ENCODE measurements around the gene RAPGEF6. TPM values are rescaled to one million over a fixed set of nuclear protein-coding genes. Genes with fewer than 3 reads are reported as not detected.

The RAPGEF6 gene
- total and polyA plus RNA-seq, 4 donors, result 2.1 to 26.6 (median 15.1) TPM

- intact Hi-C loops (cut with DNase I), result no loop called here
- Histone ChIP-seq H3K4me3 (ENCODE audit: low read length in 2 of 2) (no peak overlapping the region), H3K36me3 (ENCODE audit: control insufficient read depth in 1 of 2, insufficient read depth in 2 of 2, low read length in 1 of 2) (no peaks in the 10 kb centered on the region), H3K9me3 (ENCODE audit: control insufficient read depth, low read length) (no peaks in the 10 kb centered on the region), H3K4me1 (ENCODE audit: control insufficient read depth in 1 of 2, insufficient read depth in 2 of 2, low read length in 2 of 2) (no peaks in the 10 kb centered on the region), H3K27ac (ENCODE audit: low read depth in 1 of 2, low read length in 2 of 2) (no peak overlapping the region), H3K27me3 (ENCODE audit: control insufficient read depth in 1 of 2, insufficient read depth in 2 of 2, low read length in 1 of 2) (no peaks in the 10 kb centered on the region)
- 38 to 40% methylated on average over 2 of the region's 2 CpGs for WGBS, 2 donors
- no peak for ATAC-seq (ENCODE audit: low FRiP score)
- no peak for DNase-seq
Measured at GRCh38 chr5:131534974-131535373, 100.1 kb downstream of the RAPGEF6 start.

DNA sequence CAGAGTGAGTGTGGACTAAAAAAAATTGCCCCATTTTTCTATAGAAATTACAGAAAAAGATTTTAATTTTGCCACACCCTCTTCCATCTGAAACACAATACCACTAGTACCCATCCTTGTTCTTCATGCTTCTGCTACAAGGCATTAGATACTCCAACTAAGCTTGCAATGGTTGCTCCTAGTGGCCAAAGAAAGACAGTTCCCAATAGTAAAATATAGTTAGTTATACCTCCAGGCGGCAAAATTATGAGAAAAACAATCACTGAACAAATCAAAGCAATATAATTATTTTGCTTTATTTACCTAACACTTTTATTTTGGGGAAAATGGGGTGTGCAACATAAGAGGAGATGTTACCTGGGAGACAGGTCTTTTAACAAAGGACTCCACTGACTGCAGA is 101.2 kb downstream of the RAPGEF6 start:
- DNase-seq, result no peak
- ATAC-seq (ENCODE audit: low FRiP score), result no peak
- WGBS, 2 donors, result 92 to 100% methylated on average over 1 of the region's 1 CpG

GRCh38 chr5:131532031-131532640 is 102.9 kb downstream of the RAPGEF6 start:
- H3K27ac ChIP-seq (ENCODE audit: low read depth in 1 of 2, low read length in 2 of 2), result no peak overlapping the region
- no peaks in the 10 kb centered on the region for H3K27me3 ChIP-seq (ENCODE audit: control insufficient read depth in 1 of 2, insufficient read depth in 2 of 2, low read length in 1 of 2)
- no peak for DNase-seq
- WGBS, 2 donors, result 44 to 46% methylated on average over 6 of the region's 6 CpGs
- intact Hi-C loops (cut with DNase I), result no loop called here
- ATAC-seq (ENCODE audit: low FRiP score), result no peak
- no peaks in the 10 kb centered on the region for H3K9me3 ChIP-seq (ENCODE audit: control insufficient read depth, low read length)
- no peaks in the 10 kb centered on the region for H3K4me1 ChIP-seq (ENCODE audit: control insufficient read depth in 1 of 2, insufficient read depth in 2 of 2, low read length in 2 of 2)
- H3K4me3 ChIP-seq (ENCODE audit: low read length in 2 of 2), result no peak overlapping the region
- H3K36me3 ChIP-seq (ENCODE audit: control insufficient read depth in 1 of 2, insufficient read depth in 2 of 2, low read length in 1 of 2), result no peaks in the 10 kb centered on the region

More for the DNA sequence above, 101.2 kb downstream of the RAPGEF6 start:
- Histone ChIP-seq H3K4me3 (ENCODE audit: low read length in 2 of 2) (no peak overlapping the region), H3K4me1 (ENCODE audit: control insufficient read depth in 1 of 2, insufficient read depth in 2 of 2, low read length in 2 of 2) (no peaks in the 10 kb centered on the region), H3K27me3 (ENCODE audit: control insufficient read depth in 1 of 2, insufficient read depth in 2 of 2, low read length in 1 of 2) (no peaks in the 10 kb centered on the region), H3K36me3 (ENCODE audit: control insufficient read depth in 1 of 2, insufficient read depth in 2 of 2, low read length in 1 of 2) (no peaks in the 10 kb centered on the region), H3K9me3 (ENCODE audit: control insufficient read depth, low read length) (no peaks in the 10 kb centered on the region), H3K27ac (ENCODE audit: low read depth in 1 of 2, low read length in 2 of 2) (no peak overlapping the region)
- intact Hi-C loops (cut with DNase I), result no loop called here

DNA sequence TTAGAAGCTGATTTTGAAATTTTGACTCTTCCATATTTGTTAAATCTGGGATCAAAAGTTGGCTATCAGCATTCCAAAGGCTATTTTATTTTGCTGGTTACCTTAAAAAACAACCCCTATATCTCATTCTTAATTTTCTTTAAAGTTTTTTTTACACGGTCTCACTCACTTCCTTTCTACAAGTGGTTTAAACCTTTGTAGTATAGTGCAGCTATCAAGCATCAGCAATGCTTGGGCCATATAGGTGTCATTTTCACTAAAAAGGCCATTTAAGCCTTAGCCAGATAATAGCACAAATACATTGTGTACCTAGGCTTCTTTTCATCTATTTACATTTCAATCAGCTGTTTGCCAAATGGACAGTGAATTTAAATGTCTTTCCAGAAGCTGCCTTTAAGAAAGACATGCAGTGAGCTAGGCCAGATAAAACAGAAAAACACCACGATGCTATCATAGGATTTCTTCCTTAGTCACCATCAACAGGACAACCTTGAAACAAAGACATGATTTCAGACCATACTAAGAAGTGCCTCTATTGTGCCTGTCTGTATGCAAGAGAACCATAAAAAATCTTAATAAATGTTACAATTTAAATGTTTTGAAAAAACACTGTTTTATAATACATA is 104.2 kb downstream of the RAPGEF6 start:
- Histone ChIP-seq H3K9me3 (ENCODE audit: control insufficient read depth, low read length) (no peaks in the 10 kb centered on the region), H3K4me1 (ENCODE audit: control insufficient read depth in 1 of 2, insufficient read depth in 2 of 2, low read length in 2 of 2) (no peaks in the 10 kb centered on the region), H3K36me3 (ENCODE audit: control insufficient read depth in 1 of 2, insufficient read depth in 2 of 2, low read length in 1 of 2) (no peaks in the 10 kb centered on the region), H3K4me3 (ENCODE audit: low read length in 2 of 2) (no peak overlapping the region), H3K27me3 (ENCODE audit: control insufficient read depth in 1 of 2, insufficient read depth in 2 of 2, low read length in 1 of 2) (no peaks in the 10 kb centered on the region), H3K27ac (ENCODE audit: low read depth in 1 of 2, low read length in 2 of 2) (no peak overlapping the region)
- 40 to 54% methylated on average over 2 of the region's 2 CpGs for WGBS, 2 donors
- intact Hi-C loops (cut with DNase I), result no loop called here
- DNase-seq (no peak), ATAC-seq (ENCODE audit: low FRiP score) (no peak)

DNA sequence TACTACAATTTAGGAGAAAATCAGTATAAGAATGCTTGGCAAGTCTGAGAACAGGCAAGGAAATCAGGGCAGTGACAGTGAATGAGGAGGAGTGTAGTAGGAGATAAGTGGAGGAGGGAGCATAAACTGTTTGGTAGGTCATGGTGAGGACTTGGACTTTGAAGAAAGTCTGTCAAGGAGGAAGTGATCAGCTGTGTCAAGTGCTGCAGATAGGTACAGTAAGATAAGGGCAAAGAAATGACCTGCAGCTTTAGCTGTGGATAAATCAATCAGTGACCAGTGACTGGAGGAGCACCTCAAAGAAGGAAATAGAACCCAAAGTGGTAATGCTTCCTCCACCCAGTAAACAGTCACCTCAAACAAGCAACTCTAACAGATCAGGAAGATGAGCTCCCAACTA is 106.3 kb downstream of the RAPGEF6 start:
- no peaks in the 10 kb centered on the region for H3K27me3 ChIP-seq (ENCODE audit: control insufficient read depth in 1 of 2, insufficient read depth in 2 of 2, low read length in 1 of 2)
- no peak overlapping the region for H3K27ac ChIP-seq (ENCODE audit: low read depth in 1 of 2, low read length in 2 of 2)
- H3K9me3 ChIP-seq (ENCODE audit: control insufficient read depth, low read length), result no peaks in the 10 kb centered on the region
- no peak for ATAC-seq (ENCODE audit: low FRiP score)
- intact Hi-C loops (cut with DNase I), result no loop called here
- DNase-seq, result no peak
- H3K4me3 ChIP-seq (ENCODE audit: low read length in 2 of 2), result no peak overlapping the region
- no peaks in the 10 kb centered on the region for H3K4me1 ChIP-seq (ENCODE audit: control insufficient read depth in 1 of 2, insufficient read depth in 2 of 2, low read length in 2 of 2)
- H3K36me3 ChIP-seq (ENCODE audit: control insufficient read depth in 1 of 2, insufficient read depth in 2 of 2, low read length in 1 of 2), result no peaks in the 10 kb centered on the region

GRCh38 chr5:131525805-131526204 is 109.2 kb downstream of the RAPGEF6 start:
- DNase-seq (no peak), ATAC-seq (ENCODE audit: low FRiP score) (no peak)
- 83 to 92% methylated on average over 1 of the region's 1 CpG for WGBS, 2 donors
- intact Hi-C loops (cut with DNase I), result no loop called here
- Histone ChIP-seq H3K27ac (ENCODE audit: low read depth in 1 of 2, low read length in 2 of 2) (no peak overlapping the region), H3K4me3 (ENCODE audit: low read length in 2 of 2) (no peak overlapping the region), H3K9me3 (ENCODE audit: control insufficient read depth, low read length) (no peaks in the 10 kb centered on the region), H3K4me1 (ENCODE audit: control insufficient read depth in 1 of 2, insufficient read depth in 2 of 2, low read length in 2 of 2) (peaks cover 0 to 2% of the 10 kb centered on the region in 2 donors), H3K27me3 (ENCODE audit: control insufficient read depth in 1 of 2, insufficient read depth in 2 of 2, low read length in 1 of 2) (no peaks in the 10 kb centered on the region), H3K36me3 (ENCODE audit: control insufficient read depth in 1 of 2, insufficient read depth in 2 of 2, low read length in 1 of 2) (no peaks in the 10 kb centered on the region)

- H3K27me3 ChIP-seq (ENCODE audit: control insufficient read depth in 1 of 2, insufficient read depth in 2 of 2, low read length in 1 of 2), result no peaks in the 10 kb centered on the region
- intact Hi-C loops (cut with DNase I), result no loop called here
- DNase-seq, result no peak
- H3K9me3 ChIP-seq (ENCODE audit: control insufficient read depth, low read length), result no peaks in the 10 kb centered on the region
- H3K36me3 ChIP-seq (ENCODE audit: control insufficient read depth in 1 of 2, insufficient read depth in 2 of 2, low read length in 1 of 2), result no peaks in the 10 kb centered on the region
- no peak overlapping the region for H3K27ac ChIP-seq (ENCODE audit: low read depth in 1 of 2, low read length in 2 of 2)
- ATAC-seq (ENCODE audit: low FRiP score), result no peak
- no peak overlapping the region for H3K4me3 ChIP-seq (ENCODE audit: low read length in 2 of 2)
- 94 to 98% methylated on average over 4 of the region's 4 CpGs for WGBS, 2 donors
- H3K4me1 ChIP-seq (ENCODE audit: control insufficient read depth in 1 of 2, insufficient read depth in 2 of 2, low read length in 2 of 2), result peaks cover 0 to 2% of the 10 kb centered on the region in 2 donors
Measured at GRCh38 chr5:131524431-131524830, 110.6 kb downstream of the RAPGEF6 start.

- Histone ChIP-seq H3K4me3 (ENCODE audit: low read length in 2 of 2) (no peak overlapping the region), H3K27ac (ENCODE audit: low read depth in 1 of 2, low read length in 2 of 2) (no peak overlapping the region), H3K36me3 (ENCODE audit: control insufficient read depth in 1 of 2, insufficient read depth in 2 of 2, low read length in 1 of 2) (no peaks in the 10 kb centered on the region), H3K4me1 (ENCODE audit: control insufficient read depth in 1 of 2, insufficient read depth in 2 of 2, low read length in 2 of 2) (peaks cover 0 to 2% of the 10 kb centered on the region in 2 donors), H3K9me3 (ENCODE audit: control insufficient read depth, low read length) (no peaks in the 10 kb centered on the region), H3K27me3 (ENCODE audit: control insufficient read depth in 1 of 2, insufficient read depth in 2 of 2, low read length in 1 of 2) (no peaks in the 10 kb centered on the region)
- DNase-seq (no peak), ATAC-seq (ENCODE audit: low FRiP score) (no peak)
- intact Hi-C loops (cut with DNase I), result no loop called here
Measured at GRCh38 chr5:131523500-131524185, 111.4 kb downstream of the RAPGEF6 start.

DNA sequence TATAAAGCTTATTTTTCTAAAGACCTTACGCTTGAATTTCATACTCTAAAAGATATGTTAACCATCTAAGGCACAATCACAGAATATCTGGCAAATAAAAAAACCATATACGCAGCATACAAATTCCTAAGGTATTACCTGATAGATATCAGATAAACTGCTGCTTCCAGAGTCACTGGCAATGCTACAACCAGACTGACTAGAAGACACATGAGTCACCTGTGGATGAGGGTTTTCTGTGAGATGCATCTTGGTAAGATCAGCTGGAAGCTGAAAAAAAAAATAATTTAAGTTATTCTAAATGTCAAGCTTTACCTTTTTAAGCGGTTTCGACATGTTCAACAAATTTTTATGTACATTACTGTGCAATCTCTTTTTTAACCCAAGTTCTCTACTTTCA is 113.8 kb downstream of the RAPGEF6 start:
- Histone ChIP-seq H3K4me1 (ENCODE audit: control insufficient read depth in 1 of 2, insufficient read depth in 2 of 2, low read length in 2 of 2) (peaks cover 0 to 2% of the 10 kb centered on the region in 2 donors), H3K36me3 (ENCODE audit: control insufficient read depth in 1 of 2, insufficient read depth in 2 of 2, low read length in 1 of 2) (peaks cover 0 to 2% of the 10 kb centered on the region in 2 donors), H3K9me3 (ENCODE audit: control insufficient read depth, low read length) (no peaks in the 10 kb centered on the region), H3K27me3 (ENCODE audit: control insufficient read depth in 1 of 2, insufficient read depth in 2 of 2, low read length in 1 of 2) (no peaks in the 10 kb centered on the region), H3K4me3 (ENCODE audit: low read length in 2 of 2) (no peak overlapping the region), H3K27ac (ENCODE audit: low read depth in 1 of 2, low read length in 2 of 2) (no peak overlapping the region)
- intact Hi-C loops (cut with DNase I), result no loop called here
- WGBS, 2 donors, result 90 to 91% methylated on average over 4 of the region's 4 CpGs
- ATAC-seq (ENCODE audit: low FRiP score) (no peak), DNase-seq (no peak)
